GM20431 (cell line): ENCODE measurements around the gene FKBP6.
"Not testable (repeated sequence)": the region's sequence is repeated elsewhere in the genome, so short reads cannot be mapped to it uniquely, and the experiment has no call there.

Experiments used
- in situ Hi-C: fragments of 300-500 bp; cut with MseI, MboI; formaldehyde crosslinking; loops from one replicate; pipeline ENCODE4 v1.15.0; 2020; ENCODE audit warnings: low sequenced_read_pairs; ENCODE audit not compliant: unreplicated experiment

The FKBP6 gene

GRCh38 chr7:73387221-73387828 is 59.4 kb downstream of the FKBP6 start:
- in situ Hi-C loops = no loop called here

- in situ Hi-C loops = no loop called here
Observed at GRCh38 chr7:73387908-73388414, 60.0 kb downstream of the FKBP6 start.

DNA sequence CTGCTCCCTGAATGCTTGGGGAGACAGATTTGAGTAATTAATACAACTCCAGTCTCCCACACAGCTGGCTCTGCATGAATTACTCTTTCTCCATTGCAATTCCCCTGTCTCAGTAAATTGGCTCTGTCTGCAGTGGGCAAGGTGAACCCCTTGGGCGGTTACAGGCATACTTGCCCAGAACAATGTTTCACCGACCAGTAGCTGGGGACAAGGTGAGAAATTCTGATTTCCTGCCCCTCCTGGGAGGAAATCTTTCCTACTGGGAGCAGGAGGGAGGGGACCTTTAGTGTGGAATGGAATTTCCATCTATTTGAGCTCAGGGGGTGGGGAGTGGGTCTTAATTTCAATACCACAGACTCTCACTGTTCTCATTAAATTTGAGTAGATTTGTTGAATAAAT is 63.4 kb downstream of the FKBP6 start:
- in situ Hi-C loops = no loop called here

GRCh38 chr7:73394422-73394821 is 66.5 kb downstream of the FKBP6 start:
- in situ Hi-C loops = no loop called here

GRCh38 chr7:73395538-73396503 is 67.9 kb downstream of the FKBP6 start:
- in situ Hi-C loops = no loop called here

DNA sequence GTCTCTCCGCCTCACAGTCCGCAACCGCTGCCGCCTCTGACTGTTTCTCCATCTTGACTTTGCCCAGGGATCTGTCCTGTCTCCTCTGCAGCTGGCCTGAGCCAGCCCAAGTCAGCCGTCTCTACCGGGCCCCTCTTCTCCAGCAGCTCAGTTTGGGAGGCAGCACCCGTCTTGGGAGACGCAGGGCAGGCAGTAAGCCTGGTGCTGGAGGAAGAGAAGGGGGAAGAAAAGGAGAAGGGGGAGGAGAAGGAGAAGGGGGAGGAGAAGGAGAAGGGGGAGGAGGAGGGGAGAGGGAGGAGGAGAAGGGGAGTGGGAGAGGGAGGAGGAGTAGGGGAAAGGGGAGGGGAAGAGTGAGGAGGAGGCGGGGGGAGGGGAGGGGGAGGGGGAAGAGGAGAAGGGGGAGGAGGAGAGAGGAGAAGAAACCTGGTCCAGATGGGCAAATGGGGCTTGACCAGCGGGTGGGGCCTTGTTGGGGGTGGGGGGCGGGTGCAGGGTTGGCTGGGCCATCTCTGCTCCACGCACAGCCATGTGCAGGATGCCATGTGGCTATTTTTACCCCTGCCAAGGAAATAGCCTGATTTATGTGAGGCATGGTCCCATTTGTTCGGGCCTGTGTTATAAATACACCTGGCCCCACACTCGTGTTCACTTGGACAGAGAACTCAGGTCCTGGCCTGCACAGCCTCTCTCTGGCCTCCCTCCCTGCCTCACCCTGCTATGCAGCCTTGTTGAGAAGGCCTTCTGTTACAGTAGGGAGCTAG is 69.7 kb downstream of the FKBP6 start:
- in situ Hi-C loops = no loop called here

DNA sequence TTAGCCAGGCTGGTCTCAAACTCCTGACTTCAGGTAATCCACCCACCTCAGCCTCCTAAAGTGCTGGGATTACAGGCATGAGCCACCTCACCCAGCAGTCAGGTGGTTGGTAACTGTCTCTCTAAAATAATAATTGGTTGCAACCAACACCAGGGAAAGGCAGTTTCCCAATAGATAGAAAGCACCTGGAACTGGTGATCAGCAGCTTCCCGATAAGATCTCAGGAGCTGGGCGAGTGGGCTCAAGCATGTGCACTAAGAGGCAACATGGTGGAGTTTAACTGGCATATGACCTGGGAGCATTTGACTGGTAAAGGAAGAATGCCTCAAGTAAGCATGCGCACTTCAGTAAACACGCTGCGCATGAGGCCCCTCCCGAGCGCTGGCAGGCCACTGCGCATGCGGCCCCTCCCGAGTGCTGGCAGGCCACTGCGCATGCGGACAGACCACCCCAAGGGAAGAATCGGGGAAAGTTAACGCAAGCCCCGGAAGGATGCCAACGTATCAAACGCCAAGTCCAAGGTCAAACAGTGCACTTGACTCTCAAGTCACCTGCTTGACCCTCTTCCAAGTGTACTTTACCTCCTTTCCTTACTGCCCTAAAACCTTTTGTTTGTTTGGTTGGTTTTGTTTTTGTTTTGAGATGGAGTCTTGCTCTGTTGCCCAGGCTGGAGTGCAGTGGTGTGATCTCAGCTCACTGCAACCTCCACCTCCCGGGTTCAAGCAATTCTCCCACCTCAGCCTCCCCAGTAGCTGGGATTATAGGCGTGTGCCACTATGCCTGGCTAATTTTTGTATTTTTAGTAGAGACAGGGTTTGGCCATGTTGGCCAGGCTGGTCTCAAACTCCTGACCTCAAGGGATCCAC is 71.5 kb downstream of the FKBP6 start:
- in situ Hi-C loops = not testable (repeated sequence)

GRCh38 chr7:73404860-73405259 is 76.9 kb downstream of the FKBP6 start:
- in situ Hi-C loops = not testable (repeated sequence)
